ENCODE data around the gene LAMA5.

DNA sequence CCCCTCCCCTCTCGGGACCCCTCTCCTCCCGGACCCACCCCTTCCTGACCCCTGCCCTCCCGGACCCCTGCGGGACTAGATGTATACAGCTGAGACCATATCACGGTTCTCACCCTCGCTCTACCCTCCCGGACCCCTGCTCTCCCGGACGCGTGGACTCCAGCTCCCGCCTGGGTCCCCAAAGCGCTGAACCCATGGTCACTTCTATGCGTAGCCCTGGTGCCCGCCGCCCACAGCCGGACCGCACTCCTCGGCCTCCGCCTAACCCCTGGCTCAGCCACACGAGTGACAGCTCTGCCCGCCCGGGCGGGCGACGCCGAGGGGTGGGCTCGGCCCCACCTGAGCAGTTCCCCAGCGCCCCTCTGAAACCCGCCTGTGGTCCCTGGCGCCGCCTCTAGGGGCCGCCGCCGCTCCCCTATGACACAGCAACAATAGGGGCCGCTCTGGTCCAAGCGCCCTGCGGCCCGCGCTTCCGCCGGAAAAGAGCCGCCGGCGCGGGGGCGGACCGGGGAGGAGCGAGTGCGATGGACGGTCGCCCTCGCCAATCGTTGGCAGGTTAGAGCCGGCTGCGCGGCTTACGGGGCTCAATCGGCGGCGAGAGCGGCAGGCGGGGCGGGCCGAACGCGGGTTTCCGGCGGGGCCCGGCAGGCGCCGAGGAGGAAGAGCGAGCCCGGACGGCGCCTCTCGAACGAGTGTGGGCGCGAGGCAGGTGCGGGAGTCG, 64.6 kb downstream of the LAMA5 start, which contains the start of gene ADRM1:
- TF ChIP-seq, protein P1, sequence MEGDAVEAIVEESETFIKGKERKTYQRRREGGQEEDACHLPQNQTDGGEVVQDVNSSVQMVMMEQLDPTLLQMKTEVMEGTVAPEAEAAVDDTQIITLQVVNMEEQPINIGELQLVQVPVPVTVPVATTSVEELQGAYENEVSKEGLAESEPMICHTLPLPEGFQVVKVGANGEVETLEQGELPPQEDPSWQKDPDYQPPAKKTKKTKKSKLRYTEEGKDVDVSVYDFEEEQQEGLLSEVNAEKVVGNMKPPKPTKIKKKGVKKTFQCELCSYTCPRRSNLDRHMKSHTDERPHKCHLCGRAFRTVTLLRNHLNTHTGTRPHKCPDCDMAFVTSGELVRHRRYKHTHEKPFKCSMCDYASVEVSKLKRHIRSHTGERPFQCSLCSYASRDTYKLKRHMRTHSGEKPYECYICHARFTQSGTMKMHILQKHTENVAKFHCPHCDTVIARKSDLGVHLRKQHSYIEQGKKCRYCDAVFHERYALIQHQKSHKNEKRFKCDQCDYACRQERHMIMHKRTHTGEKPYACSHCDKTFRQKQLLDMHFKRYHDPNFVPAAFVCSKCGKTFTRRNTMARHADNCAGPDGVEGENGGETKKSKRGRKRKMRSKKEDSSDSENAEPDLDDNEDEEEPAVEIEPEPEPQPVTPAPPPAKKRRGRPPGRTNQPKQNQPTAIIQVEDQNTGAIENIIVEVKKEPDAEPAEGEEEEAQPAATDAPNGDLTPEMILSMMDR (IDR thresholded peaks at IDR 0.05): peak; percentile 90 to 99 (median 98)
- peak; percentile 61 to 83 (median 82) for TF ChIP-seq POLR2AphosphoS5 (IDR thresholded peaks at IDR 0.05)
- TF ChIP-seq POLR2A (IDR thresholded peaks at IDR 0.05): peak; percentile 56

All from breast epithelium (tissue), 3 donors.